Endothelial cell of umbilical vein (primary cell): ENCODE data around the gene SLIT1. TPM values are rescaled to one million over a fixed set of nuclear protein-coding genes. Genes with fewer than 3 reads are reported as not detected.

Experiments used
- BruUV-seq: library from RNA; stranded (reverse); fragments of 400-500 nt; replicated peaks from 2 replicates; lab custom pipeline; 2021; lab: Mats Ljungman, UMichigan
- CTCF ChIA-PET: fragments of 300-600, 350-600 bp; sonication (Branson Sonifier 250); formaldehyde crosslinking; loops from one replicate; lab custom pipeline; 2021; ENCODE audit warnings: antibody characterized with exemption, inconsistent platforms; lab: Charles Lee
- POLR2A ChIA-PET: fragments of 300-600, 350-600 bp; sonication (Branson Sonifier 250); formaldehyde crosslinking; loops from one replicate; lab custom pipeline; 2021; ENCODE audit warnings: antibody characterized with exemption, inconsistent platforms; lab: Charles Lee
- DNase-seq: peaks from one replicate; pipeline ENCODE4 v3.0.0-alpha.2; 2011; ENCODE audit warnings: low read depth, low spot score
- FAIRE-seq: peaks from 2 replicates; lab custom pipeline; 2011; peaks lifted over from hg19 to GRCh38; lab: Jason Lieb, UNC
- H2AFZ ChIP-seq: 2 replicates; pipeline ENCODE4 v1.6.0; 2012; ENCODE audit warnings: low read depth, low read length, control low read depth, inconsistent platforms
- H3K27ac ChIP-seq: 2 replicates; pipeline ENCODE4 v1.5.1; 2011; ENCODE audit warnings: low read depth, mild to moderate bottlenecking, control low read depth, low read length, moderate library complexity; ENCODE audit not compliant: insufficient read depth
- H3K27me3 ChIP-seq, 2 experiments: 2 replicates each; pipeline versions ENCODE4 v1.6.0 to v1.6.1; 2011; ENCODE audit warnings: low read length in 2 of 2, mixed read lengths in 1 of 2; ENCODE audit not compliant: control insufficient read depth in 2 of 2, insufficient read depth in 2 of 2
- H3K36me3 ChIP-seq, 2 experiments: 2 replicates in 1 of 2; 3 replicates in 1 of 2; pipeline ENCODE4 v1.5.1; 2011; ENCODE audit warnings: low read length in 2 of 2, mild to moderate bottlenecking in 1 of 2, moderate library complexity in 1 of 2; ENCODE audit not compliant: control insufficient read depth in 2 of 2, insufficient read depth in 2 of 2; ENCODE audit errors: extremely low read depth in 1 of 2
- H3K4me1 ChIP-seq: 3 replicates; pipeline ENCODE4 v1.5.1; 2011; ENCODE audit warnings: mild to moderate bottlenecking, low read length; ENCODE audit not compliant: control insufficient read depth, insufficient read depth; ENCODE audit errors: extremely low read depth
- H3K4me2 ChIP-seq: 2 replicates; pipeline ENCODE4 v1.6.1; 2011; ENCODE audit warnings: low read length, control low read depth, mixed read lengths; ENCODE audit not compliant: insufficient read depth
- H3K4me3 ChIP-seq, 3 experiments: fragments of 200-600 bp in 1 of 3; sonication (generic), shearing (Covaris generic) in 1 of 3; replicated peaks in 1 of 3; 2 replicates each; pipeline ENCODE4 v1.5.1; 2011 to 2016; ENCODE audit warnings: control low read depth in 3 of 3, low read length in 3 of 3, mild to moderate bottlenecking in 2 of 3, inconsistent platforms in 1 of 3, low read depth in 1 of 3, moderate library complexity in 1 of 3; ENCODE audit not compliant: insufficient read depth in 1 of 3
- H3K79me2 ChIP-seq: 2 replicates; pipeline ENCODE4 v1.6.0; 2012; ENCODE audit warnings: low read length, inconsistent platforms; ENCODE audit not compliant: control insufficient read depth, insufficient read depth
- H3K9ac ChIP-seq: replicated peaks from 2 replicates; pipeline ENCODE3; 2011; ENCODE audit warnings: low read length, control low read depth; ENCODE audit not compliant: insufficient read depth; ENCODE audit errors: extremely low read depth
- H3K9me1 ChIP-seq: replicated peaks from 3 replicates; pipeline ENCODE4 v1.6.0; 2011; ENCODE audit warnings: mild to moderate bottlenecking, low read length; ENCODE audit not compliant: control insufficient read depth, insufficient read depth; ENCODE audit errors: extremely low read depth
- H3K9me3 ChIP-seq: replicated peaks from 2 replicates; pipeline ENCODE4 v1.5.1; 2012; ENCODE audit warnings: low read length, inconsistent platforms; ENCODE audit not compliant: control insufficient read depth, insufficient read depth
- H4K20me1 ChIP-seq: replicated peaks from 2 replicates; pipeline ENCODE3; 2011; ENCODE audit warnings: mild to moderate bottlenecking, low read length; ENCODE audit not compliant: control insufficient read depth, insufficient read depth; ENCODE audit errors: extremely low read depth
- CTCF ChIP-seq, 2 donors: IDR thresholded peaks; 1 replicate in 1 of 2; 2 replicates in 1 of 2; pipeline ENCODE4 v1.5.1; 2011; ENCODE audit warnings: low read length in 2 of 2, mild to moderate bottlenecking in 2 of 2, moderate library complexity in 2 of 2, control low read depth in 1 of 2, inconsistent platforms in 1 of 2, low read depth in 1 of 2; ENCODE audit not compliant: insufficient read depth in 1 of 2; ENCODE audit errors: extremely low read depth in 1 of 2
- EZH2 ChIP-seq: IDR thresholded peaks from 2 replicates; pipeline ENCODE4 v1.6.1; 2012; ENCODE audit warnings: borderline replicate concordance, low read depth, mild to moderate bottlenecking, moderate library complexity, low read length, inconsistent platforms; ENCODE audit not compliant: severe bottlenecking
- FOS ChIP-seq: IDR thresholded peaks from 2 replicates; pipeline ENCODE4 v1.6.1; 2011; ENCODE audit warnings: mild to moderate bottlenecking, low read length, moderate library complexity, borderline replicate concordance; ENCODE audit not compliant: insufficient read depth
- GATA2 ChIP-seq: IDR thresholded peaks from 2 replicates; pipeline ENCODE4 v1.7.0; 2011; ENCODE audit warnings: low read depth, mild to moderate bottlenecking, moderate library complexity, mixed read lengths, low read length; ENCODE audit not compliant: insufficient read length, insufficient read depth
- JUN ChIP-seq: IDR thresholded peaks from 2 replicates; pipeline ENCODE4 v1.6.1; 2011; ENCODE audit warnings: borderline replicate concordance, low read depth; ENCODE audit not compliant: insufficient read length, insufficient read depth
- MAX ChIP-seq: IDR thresholded peaks from 2 replicates; pipeline ENCODE4 v1.6.1; 2011; ENCODE audit not compliant: insufficient read depth, insufficient read length
- MYC ChIP-seq: IDR thresholded peaks from one replicate; pipeline ENCODE4 v1.6.1; 2011; ENCODE audit warnings: mild to moderate bottlenecking, low read depth, low read length
- POLR2A ChIP-seq: IDR thresholded peaks from 2 replicates; pipeline ENCODE4 v1.6.1; 2012; ENCODE audit warnings: low read depth, mild to moderate bottlenecking, control low read depth, low read length
- POLR2AphosphoS5 ChIP-seq: IDR thresholded peaks from 2 replicates; pipeline ENCODE4 v1.6.1; 2012; ENCODE audit warnings: low read depth, mild to moderate bottlenecking, control low read depth, low read length, moderate library complexity; ENCODE audit not compliant: insufficient read depth
- dilution Hi-C: fragments of 300-500 bp; cut with MboI; formaldehyde crosslinking; loops from one replicate; pipeline ENCODE4 v1.15.0; 2019; ENCODE audit warnings: low sequenced_read_pairs; ENCODE audit not compliant: extremely low pct_ligation_motif_present
- intact Hi-C: fragments of 100-400 bp; cut with micrococcal nuclease; formaldehyde crosslinking; loops from one replicate; pipeline ENCODE4 v1.10.0; 2022
- polyA plus RNA-seq, 4 experiments: library from polyadenylated mRNA; depleted of rRNA in 3 of 4; stranded (reverse) in 3 of 4; unstranded in 1 of 4; fragments of >200 nt; gene quantifications; 2 replicates each; pipeline versions ENCODE4 v1.2.1 to v1.2.3, GENCODE V29; 2011 to 2012; ENCODE audit warnings: missing spikeins in 1 of 4
- total RNA-seq: library from RNA; stranded (reverse); gene quantifications from 2 replicates; pipeline ENCODE4 v1.2.3, GENCODE V29; 2021

The SLIT1 gene
- total and polyA plus RNA-seq, 2 donors (not counting 3 experiments of a cell fraction or from before 2014, with no cell fraction given): 0.04 to 0.20 TPM

GRCh38 chr10:97142834-97143233, 42.9 kb downstream of the SLIT1 start:
- dilution Hi-C loops: no loop called here
- intact Hi-C loops: no loop called here
- no peaks in the 10 kb centered on the region for H3K79me2 ChIP-seq
- no TSS peak for BruUV-seq
- no peaks in the 10 kb centered on the region for H4K20me1 ChIP-seq
- POLR2A ChIA-PET: no interaction called here
- peaks cover 20 to 25% of the 10 kb centered on the region in 2 experiments for H3K27me3 ChIP-seq
- no peak overlapping the region for H3K4me3 ChIP-seq
- no peaks in the 10 kb centered on the region for H3K9me3 ChIP-seq
- H2AFZ ChIP-seq: no peak overlapping the region
- DNase-seq (no peak), FAIRE-seq (no peak)
- H3K4me2 ChIP-seq: no peak overlapping the region
- H3K9ac ChIP-seq: no peak overlapping the region
- H3K36me3 ChIP-seq: no peaks in the 10 kb centered on the region
- no peak overlapping the region for H3K27ac ChIP-seq
- no peaks in the 10 kb centered on the region for H3K4me1 ChIP-seq
- CTCF ChIA-PET: no interaction called here
- no peaks in the 10 kb centered on the region for H3K9me1 ChIP-seq
- TF ChIP-seq POLR2A (no peak), EZH2 (no peak), MAX (no peak), GATA2 (no peak), FOS (no peak)

GRCh38 chr10:97140902-97141745, 44.6 kb downstream of the SLIT1 start:
- Histone ChIP-seq H3K4me2 (no peak overlapping the region), H4K20me1 (no peaks in the 10 kb centered on the region), H3K27me3 (peaks cover 22 to 23% of the 10 kb centered on the region in 2 experiments), H3K79me2 (no peaks in the 10 kb centered on the region), H3K9me1 (no peaks in the 10 kb centered on the region), H3K9me3 (no peaks in the 10 kb centered on the region), H3K9ac (no peak overlapping the region), H2AFZ (no peak overlapping the region), H3K4me3 (no peak overlapping the region), H3K27ac (no peak overlapping the region), H3K4me1 (no peaks in the 10 kb centered on the region), H3K36me3 (no peaks in the 10 kb centered on the region)
- ChIA-PET POLR2A (no interaction called here), CTCF (interaction anchor here (0.9 to 3.0 kb wide), 2 partner anchors 27 to 68 kb away, joined by 3 to 11 read pairs; no protein-coding TSS in a partner anchor)
- no peak for FAIRE-seq
- TF ChIP-seq MAX (no peak), CTCF (IDR thresholded peaks at IDR 0.05; ENCODE audit: extremely low read depth in 1 of 2, insufficient read depth in 1 of 2, low read depth in 1 of 2, low read length in 2 of 2) (no peak), EZH2 (no peak), POLR2AphosphoS5 (no peak), MYC (no peak), POLR2A (no peak), FOS (no peak), GATA2 (no peak), JUN (no peak)
- no TSS peak for BruUV-seq
- dilution Hi-C loops: no loop called here
- intact Hi-C loops: no loop called here
- no peak for DNase-seq
